T-helper 9 cell (primary cell): ENCODE results near the gene RBM26.

Experiments
- DNase-seq: peaks from one replicate; pipeline ENCODE4 v3.0.0-alpha.2; 2020

RBM26 gene

GRCh38 chr13:79271616-79272015 is 134.4 kb downstream of the RBM26 start:
- no peak for DNase-seq

GRCh38 chr13:79270859-79271258 is 135.2 kb downstream of the RBM26 start:
- no peak for DNase-seq
